Stimulated activated CD8-positive, alpha-beta memory T cell treated with anti-CD3 and anti-CD28 coated beads, Interleukin-12 subunit alpha, Interleukin-12 subunit beta, amount 100 ng/mL, for 24 hours (primary cell): ENCODE data around the gene NUP50.

ENCODE experiments used
- DNase-seq: peaks from one replicate; pipeline ENCODE4 v3.0.0-alpha.2; 2020; ENCODE audit errors: extremely low read depth

NUP50 gene

DNA sequence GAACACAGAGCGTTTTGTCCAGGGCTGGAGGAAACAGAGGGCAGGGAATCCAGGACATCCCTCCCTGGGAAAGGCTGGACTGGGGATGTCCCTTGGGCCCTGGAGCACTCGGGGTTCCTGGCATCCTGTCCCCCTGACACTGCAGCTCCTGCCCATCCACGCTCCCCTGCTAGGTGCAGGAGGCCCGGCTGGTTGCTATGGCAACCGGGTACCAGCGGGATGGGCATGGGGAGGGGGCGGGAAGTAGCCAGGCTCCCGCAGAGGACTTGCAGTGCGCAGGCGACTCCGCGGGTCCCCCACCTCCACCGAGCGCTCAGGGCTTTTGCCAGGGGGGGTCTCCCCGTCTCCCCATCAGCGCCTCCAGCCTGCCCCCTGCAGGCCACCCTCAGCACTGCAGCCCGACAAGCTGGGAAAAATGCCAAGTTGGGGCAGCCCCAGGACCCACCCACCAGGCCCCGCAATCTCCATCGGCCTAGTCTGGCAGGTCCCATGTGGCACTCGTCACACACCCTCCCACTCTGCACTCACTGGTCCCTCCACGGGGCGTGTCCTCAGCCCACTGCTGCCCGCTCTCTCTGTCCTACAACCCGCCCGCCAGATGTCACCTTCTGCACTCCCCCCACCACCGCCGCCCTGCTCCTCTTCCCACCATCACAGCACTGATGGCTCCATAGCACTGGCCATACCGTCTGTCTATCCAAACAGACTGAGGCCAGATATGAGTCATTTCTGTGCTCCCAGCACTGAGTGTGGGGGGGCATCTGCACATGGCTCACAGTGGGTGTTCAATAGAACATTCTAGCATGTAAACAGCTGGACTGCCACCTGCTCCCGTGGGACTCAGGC is 45.5 kb downstream of the NUP50 start:
- no peak for DNase-seq

DNA sequence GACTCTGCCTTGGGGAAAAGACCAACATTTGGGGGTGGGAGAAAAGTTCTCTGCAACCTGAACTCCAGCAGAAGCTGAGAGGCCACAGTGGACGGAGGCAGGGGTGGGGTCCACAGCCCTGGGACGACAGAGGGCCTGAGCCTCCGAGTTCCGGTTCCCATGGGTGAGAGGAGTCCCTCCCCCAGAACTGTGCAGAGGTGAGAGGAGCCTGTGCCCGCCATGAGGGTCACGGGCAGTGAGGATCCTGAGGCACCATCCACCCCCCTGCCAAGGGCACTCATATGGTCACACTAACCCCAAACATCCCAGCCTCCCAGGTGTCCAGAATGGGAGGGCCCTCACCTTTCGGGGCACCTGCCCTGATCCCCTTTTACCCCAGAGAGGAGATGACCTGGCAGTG is 46.4 kb downstream of the NUP50 start:
- DNase-seq: no peak

DNA sequence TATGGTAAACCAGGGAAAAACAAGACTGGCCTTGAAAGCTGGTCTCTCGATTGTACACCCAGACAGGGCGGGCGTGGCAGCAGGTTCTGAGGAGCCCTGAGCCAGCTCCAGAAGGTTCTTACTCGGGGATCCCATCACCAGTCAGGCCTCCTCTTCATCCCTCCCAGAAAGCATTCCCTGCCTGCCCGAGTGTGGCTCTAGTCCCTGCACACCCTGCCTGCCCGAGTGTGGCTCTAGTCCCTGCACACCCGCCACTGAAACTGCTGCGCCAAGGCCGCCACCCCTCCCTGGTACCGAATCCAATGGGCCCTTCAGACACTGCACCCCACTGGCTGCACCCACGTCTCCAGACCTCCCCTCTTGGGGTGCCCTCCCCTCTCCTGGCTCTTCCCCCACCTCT is 46.9 kb downstream of the NUP50 start:
- DNase-seq: no peak

- no peak for DNase-seq
These were observed 47.3 kb downstream of the NUP50 start for GRCh38 chr22:45210991-45211390.

DNA sequence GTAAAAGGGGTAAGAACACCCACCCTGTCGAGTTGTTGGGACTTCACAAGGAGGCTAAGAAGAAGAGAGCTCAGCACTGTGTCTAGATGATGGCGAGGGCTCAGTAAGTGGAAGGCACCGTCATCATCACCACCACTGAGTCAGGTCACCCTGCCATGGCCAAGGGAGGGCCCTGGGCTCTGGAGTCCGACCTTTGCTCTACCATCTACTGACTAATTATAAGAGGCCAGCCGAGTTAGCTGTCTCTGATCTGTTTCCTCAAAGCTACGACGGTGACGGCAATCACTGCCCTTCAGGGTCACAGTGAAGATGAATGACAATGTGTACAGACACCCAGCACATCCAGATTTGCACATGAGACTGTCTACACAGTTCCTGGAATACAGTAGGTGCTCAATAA is 47.7 kb downstream of the NUP50 start:
- DNase-seq: no peak

- no peak for DNase-seq
These were observed 48.1 kb downstream of the NUP50 start for GRCh38 chr22:45211848-45212247.

GRCh38 chr22:45212306-45212709 is 48.6 kb downstream of the NUP50 start:
- no peak for DNase-seq

GRCh38 chr22:45212992-45213751 is 49.4 kb downstream of the NUP50 start:
- DNase-seq: no peak

DNA sequence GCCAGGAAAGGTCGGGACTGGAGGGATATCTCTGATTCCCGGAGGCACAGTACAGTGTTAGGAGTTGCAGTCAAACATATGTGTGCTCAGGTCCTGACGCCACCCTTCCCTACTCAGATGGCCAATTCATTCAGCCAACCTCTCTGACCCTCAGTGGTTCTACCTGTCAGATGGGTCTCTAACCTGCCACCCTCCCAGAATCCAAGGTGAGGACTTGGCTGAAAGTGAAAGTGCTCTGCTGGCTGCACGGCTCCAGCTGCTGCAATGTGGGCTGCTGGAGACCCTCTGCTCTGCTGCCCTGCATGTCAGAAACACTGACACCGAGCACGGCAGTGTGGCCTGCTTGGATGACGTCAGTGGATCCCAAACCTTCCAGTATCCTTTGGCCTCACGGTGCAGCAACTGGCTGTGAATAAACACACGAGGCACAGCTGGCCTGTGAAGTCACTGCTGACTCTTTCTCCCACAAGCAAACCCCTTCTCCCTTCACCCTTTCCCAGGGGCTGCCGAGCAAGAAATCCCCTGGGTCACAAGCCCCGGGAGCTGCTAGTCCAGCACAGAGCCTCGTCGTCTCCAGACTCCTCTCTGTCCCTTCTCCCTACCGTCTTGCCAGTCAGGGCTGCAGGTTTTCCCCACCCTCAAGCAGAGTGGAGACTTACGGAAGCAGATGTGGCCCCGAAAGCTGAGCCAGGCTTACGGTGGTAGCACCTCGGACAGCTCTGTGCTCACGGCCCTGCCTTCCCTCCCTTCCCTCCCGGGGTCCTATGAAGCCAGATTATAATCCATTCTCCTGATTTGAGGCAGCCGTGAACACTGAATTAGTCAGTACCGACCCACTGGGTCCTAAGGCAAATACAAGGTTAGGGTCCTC is 52.6 kb downstream of the NUP50 start:
- DNase-seq: no peak

DNA sequence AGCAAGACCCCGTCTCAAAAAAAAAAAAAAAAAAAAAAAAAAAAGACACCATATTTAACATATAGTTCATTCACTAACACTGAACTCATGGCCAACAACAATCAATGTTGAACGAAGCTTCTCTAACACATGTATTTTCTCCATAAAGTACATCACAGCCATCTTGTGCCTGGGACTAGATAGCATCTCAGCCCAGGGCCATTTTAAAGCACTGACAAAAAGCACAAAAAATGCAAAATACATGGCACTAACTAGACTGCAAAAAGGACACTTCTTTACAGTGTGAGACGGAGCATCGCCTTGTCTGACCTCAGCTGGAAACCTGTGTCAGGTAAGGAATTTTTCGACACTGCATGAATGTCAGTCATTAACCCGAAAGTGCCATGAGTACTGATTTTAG is 53.6 kb downstream of the NUP50 start:
- no peak for DNase-seq

DNA sequence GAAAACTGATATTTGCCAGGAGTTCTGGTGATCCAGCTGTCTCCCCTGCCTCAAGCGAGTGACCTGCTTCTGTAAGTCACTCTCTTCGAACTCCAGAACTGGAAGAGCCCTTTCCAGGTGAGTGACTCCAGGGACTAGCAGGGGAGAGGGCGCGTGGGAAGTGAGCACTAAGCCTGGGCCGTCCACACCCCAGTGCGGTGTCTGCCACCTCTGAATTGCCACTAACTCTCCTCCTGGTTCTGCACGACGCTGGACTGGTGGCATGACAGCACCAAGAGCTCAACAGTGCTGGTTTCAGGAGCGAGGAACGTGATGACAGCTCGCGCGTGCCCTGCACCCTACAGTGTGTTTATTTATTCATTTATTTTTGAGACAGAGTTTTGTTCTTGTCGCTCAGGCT is 54.1 kb downstream of the NUP50 start:
- no peak for DNase-seq

DNA sequence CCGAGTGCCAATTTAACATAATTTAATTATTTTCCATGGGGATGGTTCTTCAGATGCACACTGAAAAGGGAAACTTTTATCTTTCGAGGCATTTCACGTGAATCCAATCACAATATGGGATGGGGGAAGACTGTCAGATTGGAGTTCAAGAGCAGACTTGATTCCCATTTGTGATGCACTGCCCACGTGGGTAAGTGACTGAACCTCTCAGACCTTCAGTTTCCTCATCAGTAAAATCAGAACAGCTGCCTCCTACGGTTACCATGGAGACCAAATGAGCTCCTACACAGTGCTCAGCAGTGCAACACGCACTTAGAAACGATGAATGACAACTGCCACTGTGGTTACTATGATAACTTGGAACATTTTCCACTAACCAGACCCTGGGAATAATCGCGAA is 55.3 kb downstream of the NUP50 start:
- DNase-seq: peak; percentile 17

- DNase-seq: no peak
These were observed 57.5 kb downstream of the NUP50 start for GRCh38 chr22:45221201-45221600.

GRCh38 chr22:45223304-45224117 is 59.8 kb downstream of the NUP50 start:
- no peak for DNase-seq

DNA sequence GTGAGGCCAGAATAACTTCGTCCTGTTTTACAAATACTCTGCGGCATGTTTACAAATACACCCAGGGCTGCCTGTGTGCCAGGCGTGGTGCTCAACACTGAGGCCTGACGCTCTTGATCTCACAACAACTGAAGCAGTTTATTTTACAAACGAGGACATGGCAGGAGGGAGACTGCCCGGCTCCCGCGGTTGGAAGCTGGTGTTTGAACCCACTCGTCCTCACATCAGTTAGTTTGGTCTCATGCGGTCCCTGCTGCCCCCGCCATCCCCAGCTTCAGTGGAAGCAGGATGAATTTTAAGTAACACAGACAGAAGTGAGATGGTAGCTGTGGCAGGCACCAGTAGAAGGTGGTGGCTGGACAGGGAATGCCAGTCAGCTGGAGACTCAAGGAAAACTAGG is 60.6 kb downstream of the NUP50 start:
- DNase-seq: no peak

- DNase-seq: no peak
These were observed 61.4 kb downstream of the NUP50 start for GRCh38 chr22:45224988-45225731.

- DNase-seq: no peak
These were observed 62.2 kb downstream of the NUP50 start for GRCh38 chr22:45225732-45226502.

GRCh38 chr22:45226503-45227186 is 62.9 kb downstream of the NUP50 start:
- DNase-seq: no peak
